ENCODE data around the gene CD200R1.

DNA sequence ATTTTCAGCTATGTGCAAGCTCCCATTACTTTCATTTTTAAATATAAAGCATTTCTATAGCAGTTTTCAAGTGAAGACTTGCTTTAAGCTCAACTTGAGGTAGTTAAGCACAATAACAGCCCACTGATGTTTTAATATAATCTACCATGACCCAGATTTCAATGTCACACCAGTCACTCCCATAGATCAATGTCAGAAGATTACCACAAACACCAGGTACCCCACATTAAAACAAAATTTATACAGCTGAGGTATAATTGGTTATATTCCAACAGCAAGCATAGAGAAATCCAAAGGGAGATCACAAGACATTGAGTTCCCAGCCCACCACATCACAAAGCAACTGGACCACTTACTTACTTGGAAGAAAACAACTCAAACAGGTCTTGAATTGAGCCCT, 38.7 kb upstream of the CD200R1 start:
- TF ChIP-seq CTCF (IDR thresholded peaks at IDR 0.05) (no peak), POLR2A (IDR thresholded peaks at IDR 0.05) (no peak)

All from prostate gland (tissue), 2 donors.